ENCODE results near the gene PEPD. TPM values are rescaled to one million over a fixed set of nuclear protein-coding genes. Genes with fewer than 3 reads are reported as not detected.

The PEPD gene
- total and polyA plus RNA-seq, 2 donors (not counting 3 experiments of a cell fraction or from before 2014, with no cell fraction given), result 73.7 to 126 TPM

DNA sequence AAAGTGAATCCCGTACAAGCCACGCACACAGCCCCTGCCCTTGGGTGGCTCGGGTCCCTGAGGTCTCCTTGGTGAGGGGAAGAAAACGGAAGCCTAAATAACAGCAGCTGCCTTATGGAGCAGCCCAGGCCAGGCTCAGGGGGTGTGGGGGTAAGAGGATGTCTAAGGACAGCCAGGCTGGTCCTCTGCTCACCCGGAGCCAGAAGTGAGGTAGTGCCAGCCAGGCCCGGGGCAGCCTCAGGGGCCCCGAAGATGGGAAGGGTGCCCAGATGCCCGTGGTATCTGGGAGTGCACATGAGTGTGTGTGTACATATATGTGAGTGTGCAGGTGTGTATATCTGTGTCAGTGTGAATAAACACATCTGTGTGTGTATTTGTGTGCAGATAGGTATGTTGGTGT, 38.4 kb upstream of the PEPD start:
- CTCF ChIA-PET, result no interaction called here
- no peaks in the 10 kb centered on the region for H3K9me3 ChIP-seq (replicated peaks; ENCODE audit: control insufficient read depth, insufficient read depth, low read length)
- dilution Hi-C loops (cut with MboI; ENCODE audit: extremely low pct_ligation_motif_present, low sequenced_read_pairs), result no loop called here

More for the DNA sequence above, 38.4 kb upstream of the PEPD start:
- POLR2A ChIA-PET, result no interaction called here
- Histone ChIP-seq H3K9me1 (replicated peaks; ENCODE audit: control insufficient read depth, extremely low read depth, insufficient read depth, low read length) (no peaks in the 10 kb centered on the region), H3K27me3 (ENCODE audit: control insufficient read depth in 2 of 2, insufficient read depth in 2 of 2, low read length in 2 of 2) (no peaks in the 10 kb centered on the region), H3K4me2 (ENCODE audit: insufficient read depth, low read length) (no peak overlapping the region), H3K9ac (replicated peaks; ENCODE audit: extremely low read depth, insufficient read depth, low read length) (no peak overlapping the region), H3K27ac (ENCODE audit: insufficient read depth, low read depth, low read length) (no peak overlapping the region), H2AFZ (ENCODE audit: low read depth, low read length) (no peak overlapping the region), H3K36me3 (ENCODE audit: control insufficient read depth in 2 of 2, extremely low read depth in 1 of 2, insufficient read depth in 2 of 2, low read length in 2 of 2) (no peaks in the 10 kb centered on the region), H3K4me1 (ENCODE audit: control insufficient read depth, extremely low read depth, insufficient read depth, low read length) (no peaks in the 10 kb centered on the region), H3K79me2 (ENCODE audit: control insufficient read depth, insufficient read depth, low read length) (no peaks in the 10 kb centered on the region), H3K4me3 (replicated peaks in 1 of 3; ENCODE audit: insufficient read depth in 1 of 3, low read depth in 1 of 3, low read length in 3 of 3) (no peak overlapping the region), H4K20me1 (replicated peaks; ENCODE audit: control insufficient read depth, extremely low read depth, insufficient read depth, low read length) (no peaks in the 10 kb centered on the region)
- no peak for DNase-seq (ENCODE audit: low read depth, low spot score)
- intact Hi-C loops (cut with micrococcal nuclease), result no loop called here
- TF ChIP-seq GATA2 (IDR thresholded peaks at IDR 0.05; ENCODE audit: insufficient read depth, insufficient read length, low read depth, low read length) (no peak), POLR2AphosphoS5 (IDR thresholded peaks at IDR 0.05; ENCODE audit: insufficient read depth, low read depth, low read length) (no peak), FOS (IDR thresholded peaks at IDR 0.05; ENCODE audit: borderline replicate concordance, insufficient read depth, low read length) (no peak), POLR2A (IDR thresholded peaks at IDR 0.05; ENCODE audit: low read depth, low read length) (no peak), MAX (IDR thresholded peaks at IDR 0.05; ENCODE audit: insufficient read depth, insufficient read length) (no peak), MYC (IDR thresholded peaks at IDR 0.05; ENCODE audit: low read depth, low read length) (no peak), JUN (IDR thresholded peaks at IDR 0.05; ENCODE audit: borderline replicate concordance, insufficient read depth, insufficient read length, low read depth) (no peak), EZH2 (IDR thresholded peaks at IDR 0.05; ENCODE audit: borderline replicate concordance, low read depth, low read length, severe bottlenecking) (no peak), CTCF (IDR thresholded peaks at IDR 0.05; ENCODE audit: extremely low read depth in 1 of 2, insufficient read depth in 1 of 2, low read depth in 1 of 2, low read length in 2 of 2) (no peak)
- FAIRE-seq, result no peak
- BruUV-seq (replicated peaks), result no TSS peak
